Naive B cell (primary cell): Measurements from ENCODE around the gene IGFBP4. TPM values are rescaled to one million over a fixed set of nuclear protein-coding genes. Genes with fewer than 3 reads are reported as not detected.

ENCODE experiments used
- ATAC-seq, 2 donors: fragments of 150-1000 bp; cut with Tn5 transposase; 2 replicates each; pipeline ENCODE4 v1.10.0; 2021; ENCODE audit warnings: low read depth in 2 of 2, mild to moderate bottlenecking in 2 of 2, moderate library complexity in 2 of 2
- DNase-seq: peaks from one replicate; pipeline ENCODE4 v3.0.0; 2022
- H3K27ac Mint-ChIP-seq, 6 donors: one replicate each; pipeline ENCODE4 v1.8.0; 2020 to 2022; ENCODE audit warnings: mild to moderate bottlenecking in 6 of 6, mixed read lengths in 6 of 6, moderate library complexity in 5 of 6, inconsistent platforms in 2 of 6
- H3K27me3 Mint-ChIP-seq, 3 donors: one replicate each; pipeline ENCODE4 v1.8.0; 2021 to 2022; ENCODE audit warnings: mixed read lengths in 3 of 3, mild to moderate bottlenecking in 1 of 3
- H3K36me3 Mint-ChIP-seq, 2 donors: one replicate each; pipeline ENCODE4 v1.8.0; 2020 to 2022; ENCODE audit warnings: mixed read lengths in 2 of 2, inconsistent platforms in 1 of 2, mild to moderate bottlenecking in 1 of 2
- H3K4me1 Mint-ChIP-seq, 3 donors: one replicate each; pipeline ENCODE4 v1.8.0; 2020 to 2022; ENCODE audit warnings: mixed read lengths in 3 of 3, inconsistent platforms in 1 of 3, mild to moderate bottlenecking in 1 of 3, moderate library complexity in 1 of 3
- H3K4me3 Mint-ChIP-seq, 8 donors: one replicate each; pipeline ENCODE4 v1.8.0; 2020 to 2022; ENCODE audit warnings: mild to moderate bottlenecking in 8 of 8, mixed read lengths in 8 of 8, moderate library complexity in 8 of 8, inconsistent platforms in 2 of 8
- H3K9me3 Mint-ChIP-seq, 7 donors: one replicate each; pipeline ENCODE4 v1.8.0; 2020 to 2022; ENCODE audit warnings: mixed read lengths in 7 of 7, mild to moderate bottlenecking in 5 of 7, inconsistent platforms in 2 of 7, moderate library complexity in 1 of 7
- polyA plus RNA-seq, 6 donors: library from polyadenylated mRNA; unstranded; fragments of 300-500 nt; fragmentation: Illumina TruSeq; gene quantifications; one replicate each; pipeline ENCODE4 v1.2.3, GENCODE V29; 2021; ENCODE audit warnings: low read depth in 6 of 6

The IGFBP4 gene
- polyA plus RNA-seq, 6 donors from 2014 or later, result 33.3 to 66.5 (median 47.3) TPM

DNA sequence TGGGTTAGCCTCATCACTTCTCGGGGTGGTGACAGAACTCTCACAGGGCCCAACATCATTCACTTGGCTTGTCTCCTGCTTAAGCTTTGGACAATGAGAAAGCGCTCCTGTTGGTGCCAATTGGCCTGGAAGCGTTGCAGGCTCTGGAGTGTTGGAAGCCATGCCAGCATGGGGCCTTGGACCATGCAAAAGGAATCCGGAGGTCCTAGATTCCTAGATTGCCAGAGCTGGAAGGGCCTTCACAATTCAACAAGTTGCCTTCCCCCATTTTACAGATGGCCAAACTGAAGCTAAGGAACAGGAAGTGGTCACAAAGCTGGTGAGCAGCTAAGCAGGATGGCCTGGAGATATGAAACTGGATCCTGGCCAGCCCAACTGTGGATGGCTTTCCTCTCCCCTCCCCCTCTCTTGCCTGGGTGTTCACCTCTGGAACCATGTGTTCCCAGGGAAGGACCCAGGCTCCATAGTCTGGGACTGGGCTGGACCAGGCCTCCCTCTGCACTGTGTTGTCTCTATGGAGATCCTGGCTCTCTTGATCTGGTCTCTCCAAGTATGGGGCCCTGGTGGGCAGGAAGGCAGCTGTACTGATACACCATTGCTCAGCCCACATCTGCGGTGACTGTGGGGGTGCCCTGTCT is 6.0 kb upstream of the IGFBP4 start:
- Mint-ChIP-seq H3K27me3 (no peaks in the 10 kb centered on the region), H3K9me3 (no peaks in the 10 kb centered on the region), H3K27ac (no peak overlapping the region), H3K36me3 (no peaks in the 10 kb centered on the region), H3K4me1 (peaks cover 6 to 14% (median 9%) of the 10 kb centered on the region in 3 donors), H3K4me3 (no peak overlapping the region)
- no peak for ATAC-seq
- DNase-seq, result no peak

DNA sequence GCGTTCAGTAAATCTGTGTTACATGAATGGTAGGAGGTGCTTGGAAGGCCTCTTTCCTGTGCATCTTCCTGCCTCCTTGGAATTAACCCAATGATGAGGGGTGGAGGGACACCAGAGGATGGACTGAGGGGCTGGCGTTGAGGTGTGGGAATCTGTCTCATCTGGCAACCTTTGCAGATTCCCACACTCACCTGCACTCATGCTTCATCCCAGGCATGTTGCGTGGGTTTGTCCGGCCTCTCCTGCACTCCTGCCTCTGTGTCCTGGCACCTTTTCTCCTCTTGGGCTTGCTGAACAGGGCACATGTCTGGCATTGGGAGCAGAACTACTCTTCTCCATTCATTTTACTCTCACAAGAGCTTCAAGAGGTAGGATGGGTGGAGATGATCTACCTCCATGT is 3.1 kb upstream of the IGFBP4 start:
- ATAC-seq (no peak), DNase-seq (no peak)
- H3K27me3 Mint-ChIP-seq, result peaks cover 0 to 5% (median 0%) of the 10 kb centered on the region in 3 donors
- H3K4me1 Mint-ChIP-seq, result peaks cover 20 to 33% (median 30%) of the 10 kb centered on the region in 3 donors
- H3K36me3 Mint-ChIP-seq, result no peaks in the 10 kb centered on the region
- H3K9me3 Mint-ChIP-seq, result no peaks in the 10 kb centered on the region
- no peak overlapping the region for H3K4me3 Mint-ChIP-seq
- H3K27ac Mint-ChIP-seq, result no peak overlapping the region

DNA sequence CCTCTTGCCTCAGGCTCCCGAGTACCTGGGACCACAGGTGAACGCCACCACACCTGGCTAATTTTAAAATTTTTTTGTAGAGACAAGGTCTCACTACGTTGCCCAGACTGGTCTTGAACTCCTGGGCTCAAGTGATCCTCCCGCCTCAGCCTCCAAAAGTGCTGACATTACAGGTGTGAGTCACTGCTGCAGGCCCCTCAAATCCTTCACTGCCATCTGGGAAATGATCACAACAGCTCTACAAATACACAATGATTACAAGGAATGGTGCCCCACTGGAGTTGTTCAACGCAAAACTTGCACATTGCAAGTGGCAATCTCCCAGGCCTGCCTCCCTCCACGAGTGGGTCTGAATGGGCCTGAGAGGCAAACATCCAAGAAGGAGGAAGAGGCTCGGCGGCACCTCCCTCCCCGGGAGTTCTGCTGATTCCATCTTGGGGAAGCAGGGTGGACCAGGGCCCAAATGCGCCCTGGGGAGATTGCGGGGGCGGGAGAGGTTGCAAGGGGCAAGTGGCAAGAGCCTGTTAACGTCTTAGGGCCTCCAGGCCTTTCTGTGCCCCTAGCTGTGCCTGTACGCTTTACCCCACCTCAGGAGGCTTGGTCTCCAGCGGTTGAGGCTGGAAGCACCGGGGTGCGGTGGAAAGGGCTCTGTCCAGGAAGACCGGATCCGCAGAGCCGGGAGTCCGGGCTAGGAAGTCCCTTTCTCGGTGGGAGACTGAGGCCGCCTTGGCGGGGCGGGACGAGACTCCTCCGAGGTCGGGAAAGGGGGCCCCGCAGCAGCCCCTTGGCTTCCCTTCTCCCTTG is 656 bp upstream of the IGFBP4 start:
- H3K27me3 Mint-ChIP-seq, result peaks cover 0 to 5% (median 0%) of the 10 kb centered on the region in 3 donors
- H3K4me3 Mint-ChIP-seq, result peak overlapping the region; percentile 62 to 90 (median 78)
- H3K9me3 Mint-ChIP-seq, result no peaks in the 10 kb centered on the region
- DNase-seq (no peak), ATAC-seq (no peak)
- peaks cover 22 to 49% (median 43%) of the 10 kb centered on the region in 3 donors for H3K4me1 Mint-ChIP-seq
- no peaks in the 10 kb centered on the region for H3K36me3 Mint-ChIP-seq
- H3K27ac Mint-ChIP-seq, result peak overlapping the region in 3 of 6 donors; percentile 39 to 93 (median 91)

DNA sequence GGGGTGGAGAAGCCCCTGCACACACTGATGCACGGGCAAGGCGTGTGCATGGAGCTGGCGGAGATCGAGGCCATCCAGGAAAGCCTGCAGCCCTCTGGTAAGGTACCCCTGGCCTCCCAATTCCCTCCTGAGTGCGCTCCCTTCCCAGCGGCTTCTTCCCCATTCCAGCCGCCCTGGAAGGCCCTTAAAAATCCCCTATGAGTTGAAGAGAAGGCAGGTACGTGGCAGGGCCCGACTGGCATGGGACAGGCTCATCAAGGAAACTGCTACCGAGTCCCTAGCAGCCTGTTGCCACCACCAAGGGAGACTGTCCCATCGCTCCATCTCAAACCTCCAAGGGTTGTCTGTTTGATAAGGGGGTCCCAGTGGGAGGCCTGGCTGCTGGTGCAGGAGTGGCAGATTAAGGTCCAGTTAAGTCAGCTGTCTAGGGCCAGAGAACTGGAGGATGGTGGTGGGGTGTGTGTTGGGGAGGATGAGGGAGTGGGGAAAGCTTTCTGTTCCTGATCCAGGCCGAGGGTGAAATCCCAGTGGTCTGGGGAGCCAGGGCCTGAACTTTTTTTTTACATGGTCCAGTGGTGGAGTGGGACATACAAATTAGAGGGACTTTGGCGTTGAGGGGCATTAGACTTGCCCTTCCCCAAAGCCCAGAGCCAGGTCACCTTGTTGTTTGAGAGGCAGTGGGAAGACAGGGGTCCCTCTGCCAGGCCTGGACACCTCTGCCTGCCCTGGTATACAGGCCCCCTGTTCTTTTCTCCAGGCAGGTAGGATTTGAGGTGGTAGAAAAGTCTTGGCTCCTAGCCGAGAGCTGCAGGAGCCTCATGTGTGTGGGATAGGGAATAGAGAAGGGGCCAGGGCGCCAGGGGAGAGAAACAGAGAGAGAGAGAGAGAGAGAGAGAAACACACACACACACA is 994 bp downstream of the IGFBP4 start:
- H3K9me3 Mint-ChIP-seq, result no peaks in the 10 kb centered on the region
- no peak for ATAC-seq
- peak overlapping the region; percentile 84 to 97 (median 91) for H3K27ac Mint-ChIP-seq
- no peak for DNase-seq
- peaks cover 0 to 5% (median 0%) of the 10 kb centered on the region in 3 donors for H3K27me3 Mint-ChIP-seq
- H3K4me3 Mint-ChIP-seq, result peak overlapping the region; percentile 70 to 92 (median 90)
- H3K4me1 Mint-ChIP-seq, result peaks cover 30 to 62% (median 56%) of the 10 kb centered on the region in 3 donors
- no peaks in the 10 kb centered on the region for H3K36me3 Mint-ChIP-seq

DNA sequence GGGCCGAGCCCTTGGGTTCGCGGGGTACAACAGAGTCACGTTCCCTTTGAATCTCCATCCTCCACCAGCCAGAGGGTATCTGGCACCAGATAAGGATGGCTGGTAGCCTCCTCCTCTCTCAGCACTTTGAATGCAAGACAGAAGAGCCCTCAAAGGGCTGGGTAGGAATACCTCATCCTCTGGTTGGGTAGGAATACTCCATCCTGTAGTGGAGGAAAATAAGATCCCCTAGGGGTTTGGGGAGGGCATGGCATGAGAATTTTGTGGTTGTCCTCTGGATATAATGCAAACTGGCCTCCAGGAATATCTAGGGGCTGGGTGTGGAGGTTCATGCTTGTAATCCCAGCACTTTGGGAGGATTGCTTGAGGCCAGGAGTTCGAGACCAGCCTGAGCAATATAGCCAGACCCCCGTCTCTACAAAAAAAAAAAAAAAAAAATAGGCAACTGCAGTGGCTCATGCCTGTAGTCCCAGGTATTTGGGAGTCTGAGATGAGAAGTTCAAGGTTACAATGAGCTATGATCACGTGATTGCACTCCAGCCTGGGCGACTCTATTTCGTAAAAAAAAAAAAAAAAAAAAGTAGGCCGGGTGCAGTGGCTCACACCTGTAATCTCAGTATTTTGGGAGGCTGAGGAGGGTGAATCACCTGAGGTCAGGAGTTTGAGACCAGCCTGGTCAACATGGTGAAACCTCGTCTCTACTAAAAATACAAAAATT is 2.7 kb downstream of the IGFBP4 start:
- no peak for ATAC-seq
- H3K9me3 Mint-ChIP-seq, result no peaks in the 10 kb centered on the region
- H3K4me1 Mint-ChIP-seq, result peaks cover 30 to 61% (median 60%) of the 10 kb centered on the region in 3 donors

DNA sequence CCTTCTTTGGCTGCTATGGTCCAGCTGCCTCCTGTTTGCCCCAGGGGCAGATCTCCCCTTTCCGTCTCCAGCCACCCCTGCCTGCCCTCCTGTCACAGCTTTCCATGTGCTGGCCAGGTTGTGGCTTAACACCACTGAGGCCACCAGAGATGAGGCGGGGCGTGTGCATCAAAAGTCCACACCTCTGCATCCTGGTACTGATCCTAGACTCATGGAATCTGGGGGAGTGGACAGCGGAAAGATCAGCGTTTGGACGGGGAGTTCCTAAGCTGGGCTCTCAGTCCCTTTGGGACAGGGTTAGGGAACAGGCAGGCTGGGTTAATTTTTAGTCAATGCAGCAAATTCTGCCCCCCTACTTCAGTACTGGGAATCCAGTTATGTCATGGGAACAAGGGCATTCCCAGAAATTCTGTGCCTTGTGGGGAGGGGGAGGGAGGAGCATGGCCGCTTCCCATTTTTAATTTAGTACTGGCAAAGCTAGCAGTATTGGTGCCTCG is 3.9 kb downstream of the IGFBP4 start:
- no peaks in the 10 kb centered on the region for H3K36me3 Mint-ChIP-seq
- peak overlapping the region in 1 of 6 donors; percentile 96 for H3K27ac Mint-ChIP-seq
- peaks cover 0 to 5% (median 0%) of the 10 kb centered on the region in 3 donors for H3K27me3 Mint-ChIP-seq
- H3K4me1 Mint-ChIP-seq, result peaks cover 27 to 52% (median 50%) of the 10 kb centered on the region in 3 donors
- DNase-seq, result no peak
- peak overlapping the region in 1 of 8 donors; percentile 6 for H3K4me3 Mint-ChIP-seq
- no peak for ATAC-seq
- H3K9me3 Mint-ChIP-seq, result no peaks in the 10 kb centered on the region

More for the DNA sequence above, 2.7 kb downstream of the IGFBP4 start:
- Mint-ChIP-seq H3K27ac (peak overlapping the region in 3 of 6 donors; percentile 67 to 97 (median 95)), H3K4me3 (peak overlapping the region in 7 of 8 donors; percentile 25 to 92 (median 84)), H3K27me3 (peaks cover 0 to 5% (median 0%) of the 10 kb centered on the region in 3 donors), H3K36me3 (no peaks in the 10 kb centered on the region)
- DNase-seq, result no peak

DNA sequence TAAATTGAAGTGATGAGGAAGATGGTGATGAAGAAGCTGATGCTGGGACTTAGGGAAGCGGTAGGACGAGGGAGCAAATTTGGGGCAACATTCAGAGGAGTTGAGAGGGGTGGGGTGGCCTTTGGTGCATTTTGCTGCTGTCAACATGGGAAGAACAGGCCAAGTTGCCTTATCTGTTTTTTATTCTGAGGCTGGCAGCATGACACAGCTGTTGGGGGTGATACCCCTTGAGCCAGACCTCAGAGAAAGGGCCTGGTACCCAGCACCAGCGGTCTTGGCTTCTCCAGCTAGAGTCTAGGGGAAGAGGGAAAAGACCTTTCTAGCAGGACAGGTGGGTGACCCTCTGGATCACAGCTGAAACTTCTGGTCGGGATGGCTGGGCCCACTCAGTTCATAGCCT is 4.6 kb downstream of the IGFBP4 start:
- H3K36me3 Mint-ChIP-seq, result no peaks in the 10 kb centered on the region
- no peak for ATAC-seq
- peak overlapping the region in 2 of 8 donors; percentile 6 to 24 for H3K4me3 Mint-ChIP-seq
- no peak for DNase-seq
- peak overlapping the region in 4 of 6 donors; percentile 60 to 96 (median 89) for H3K27ac Mint-ChIP-seq
- peaks cover 0 to 1% (median 0%) of the 10 kb centered on the region in 7 donors for H3K9me3 Mint-ChIP-seq
- peaks cover 0 to 5% (median 0%) of the 10 kb centered on the region in 3 donors for H3K27me3 Mint-ChIP-seq
- peaks cover 27 to 46% (median 45%) of the 10 kb centered on the region in 3 donors for H3K4me1 Mint-ChIP-seq

DNA sequence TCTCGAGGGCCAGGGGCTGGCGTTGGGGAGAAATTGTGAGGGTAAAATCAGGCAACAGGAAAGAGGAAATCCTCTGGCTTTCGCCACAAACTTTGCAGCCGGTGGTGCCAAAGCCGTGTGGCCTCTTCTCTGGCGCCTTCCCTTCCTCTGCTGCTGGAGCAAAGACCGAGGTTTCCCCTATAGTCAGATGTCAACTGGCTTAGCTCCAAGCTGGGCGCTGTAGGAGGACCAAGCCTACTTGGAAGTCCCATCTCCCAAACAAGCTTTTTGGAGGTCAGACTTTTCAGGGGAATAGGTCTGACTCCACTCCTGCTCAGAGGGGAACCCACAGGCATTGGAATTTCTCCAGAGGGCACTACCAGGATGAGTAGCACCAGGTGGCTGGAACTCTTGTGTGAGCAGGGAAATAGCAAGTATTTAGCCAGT is 5.0 kb downstream of the IGFBP4 start:
- H3K36me3 Mint-ChIP-seq, result no peaks in the 10 kb centered on the region
- H3K27ac Mint-ChIP-seq, result no peak overlapping the region
- no peak for ATAC-seq
- peaks cover 0 to 1% (median 0%) of the 10 kb centered on the region in 7 donors for H3K9me3 Mint-ChIP-seq
- peaks cover 0 to 5% (median 0%) of the 10 kb centered on the region in 3 donors for H3K27me3 Mint-ChIP-seq
- H3K4me1 Mint-ChIP-seq, result peaks cover 27 to 46% (median 45%) of the 10 kb centered on the region in 3 donors
- DNase-seq, result no peak
- H3K4me3 Mint-ChIP-seq, result peak overlapping the region in 1 of 8 donors; percentile 24

DNA sequence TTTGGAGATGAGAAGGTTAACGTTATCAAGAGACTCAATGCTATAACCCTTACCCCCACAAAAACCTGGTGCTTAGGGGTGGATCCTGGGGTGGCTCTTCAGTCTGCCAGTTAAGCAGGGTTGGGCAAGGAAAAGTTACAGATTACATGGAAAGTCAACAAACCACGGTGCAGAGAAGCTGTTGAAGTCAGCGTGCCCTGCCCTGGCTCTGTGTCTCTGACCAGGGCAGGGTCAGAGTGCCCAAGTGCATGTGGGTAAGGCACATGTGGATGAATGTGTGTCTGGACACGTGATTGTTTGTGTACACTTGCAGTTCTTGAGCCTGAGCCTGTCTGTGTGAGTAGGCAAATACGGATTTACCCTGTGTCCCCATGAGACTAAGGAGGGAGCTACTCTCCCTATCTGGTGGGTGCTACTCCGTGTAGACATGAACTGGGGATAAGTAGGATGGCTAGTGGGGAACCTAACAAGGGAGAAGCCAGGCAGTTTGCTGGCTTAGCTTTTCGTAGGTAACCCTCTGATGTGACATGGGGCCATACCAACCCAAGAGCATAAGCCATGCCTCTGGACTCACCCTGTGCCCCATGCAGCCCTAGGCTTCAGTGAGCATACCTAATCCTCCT is 5.5 kb downstream of the IGFBP4 start:
- H3K27ac Mint-ChIP-seq, result no peak overlapping the region
- H3K4me1 Mint-ChIP-seq, result peaks cover 27 to 45% (median 45%) of the 10 kb centered on the region in 3 donors
- no peak for DNase-seq
- H3K27me3 Mint-ChIP-seq, result peaks cover 0 to 5% (median 0%) of the 10 kb centered on the region in 3 donors
- H3K4me3 Mint-ChIP-seq, result no peak overlapping the region
- no peak for ATAC-seq
- peaks cover 0 to 1% of the 10 kb centered on the region in 2 donors for H3K36me3 Mint-ChIP-seq
- peaks cover 0 to 1% (median 0%) of the 10 kb centered on the region in 7 donors for H3K9me3 Mint-ChIP-seq

DNA sequence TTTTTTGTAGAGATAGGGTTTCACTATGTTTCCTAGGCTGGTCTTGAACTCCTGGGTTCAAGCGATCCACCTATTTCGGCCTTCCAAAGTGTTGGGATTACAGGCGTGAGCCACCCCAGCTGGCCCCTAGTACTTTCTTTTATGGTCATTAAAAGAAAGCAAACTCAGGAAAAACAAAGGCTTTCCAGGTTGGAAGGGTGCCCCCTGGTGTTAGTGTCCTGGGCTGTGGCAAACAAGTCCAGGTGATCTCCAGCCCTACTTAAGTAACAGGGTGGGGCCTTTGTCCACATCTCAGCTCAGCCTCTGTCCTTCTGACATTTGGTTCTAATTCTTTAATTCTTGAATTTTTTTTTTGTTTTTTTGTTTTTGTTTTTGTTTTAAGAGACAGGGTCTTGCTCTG is 6.9 kb downstream of the IGFBP4 start:
- Mint-ChIP-seq H3K36me3 (peaks cover 0 to 8% of the 10 kb centered on the region in 2 donors), H3K9me3 (peaks cover 0 to 1% (median 0%) of the 10 kb centered on the region in 7 donors), H3K4me3 (no peak overlapping the region), H3K27ac (no peak overlapping the region), H3K27me3 (no peaks in the 10 kb centered on the region), H3K4me1 (peaks cover 13 to 31% (median 30%) of the 10 kb centered on the region in 3 donors)
- no peak for DNase-seq
- ATAC-seq, result peak; percentile 41 to 44

DNA sequence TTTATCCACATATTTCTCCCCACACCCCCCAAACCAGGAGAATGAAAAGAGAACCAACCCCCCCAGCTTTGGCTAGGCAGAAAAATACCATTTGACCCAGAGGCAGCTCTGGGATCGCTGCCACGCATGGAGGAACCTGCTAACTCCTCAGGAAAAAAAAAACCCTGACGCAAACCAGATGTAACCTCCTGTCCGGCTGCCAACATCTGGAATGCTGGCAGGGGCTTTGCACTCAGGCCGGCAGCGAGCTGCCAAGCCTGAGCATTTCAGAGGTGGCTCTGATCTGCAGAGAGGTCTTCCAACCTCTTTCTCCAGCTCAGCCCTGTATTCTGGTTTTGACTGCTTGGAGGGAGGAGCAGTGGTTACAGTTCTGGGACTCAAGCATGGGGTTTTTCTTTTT is 8.2 kb downstream of the IGFBP4 start:
- DNase-seq (no peak), ATAC-seq (no peak)
- peaks cover 0 to 8% of the 10 kb centered on the region in 2 donors for H3K36me3 Mint-ChIP-seq
- H3K4me3 Mint-ChIP-seq, result no peak overlapping the region
- peaks cover 10 to 27% (median 21%) of the 10 kb centered on the region in 3 donors for H3K4me1 Mint-ChIP-seq
- H3K9me3 Mint-ChIP-seq, result peaks cover 0 to 1% (median 0%) of the 10 kb centered on the region in 7 donors
- no peaks in the 10 kb centered on the region for H3K27me3 Mint-ChIP-seq
- H3K27ac Mint-ChIP-seq, result no peak overlapping the region
